Transverse colon (tissue), 3 donors: ENCODE measurements around the gene GMEB2.
A peak's percentile ranks its signal among the peaks of the same experiment; 100 is the strongest.

Source experiments
- POLR2A ChIP-seq: fragments of 450-650 bp; IDR thresholded peaks from one replicate; pipeline ENCODE4 v1.6.1; 2016; ENCODE audit warnings: antibody characterized with exemption, mild to moderate bottlenecking, moderate library complexity
- TF ChIP-seq, protein P1 (sequence below), 5 experiments: fragments of 200-600 bp in 3 of 5; fragments of 450-650 bp in 2 of 5; sonication (generic) in 3 of 5; IDR thresholded peaks; 1 replicate in 2 of 5; 2 replicates in 3 of 5; pipeline ENCODE4 v1.5.1; 2016 to 2017; ENCODE audit warnings: antibody characterized with exemption in 5 of 5, inconsistent platforms in 3 of 5, mild to moderate bottlenecking in 2 of 5, moderate library complexity in 1 of 5

DNA sequence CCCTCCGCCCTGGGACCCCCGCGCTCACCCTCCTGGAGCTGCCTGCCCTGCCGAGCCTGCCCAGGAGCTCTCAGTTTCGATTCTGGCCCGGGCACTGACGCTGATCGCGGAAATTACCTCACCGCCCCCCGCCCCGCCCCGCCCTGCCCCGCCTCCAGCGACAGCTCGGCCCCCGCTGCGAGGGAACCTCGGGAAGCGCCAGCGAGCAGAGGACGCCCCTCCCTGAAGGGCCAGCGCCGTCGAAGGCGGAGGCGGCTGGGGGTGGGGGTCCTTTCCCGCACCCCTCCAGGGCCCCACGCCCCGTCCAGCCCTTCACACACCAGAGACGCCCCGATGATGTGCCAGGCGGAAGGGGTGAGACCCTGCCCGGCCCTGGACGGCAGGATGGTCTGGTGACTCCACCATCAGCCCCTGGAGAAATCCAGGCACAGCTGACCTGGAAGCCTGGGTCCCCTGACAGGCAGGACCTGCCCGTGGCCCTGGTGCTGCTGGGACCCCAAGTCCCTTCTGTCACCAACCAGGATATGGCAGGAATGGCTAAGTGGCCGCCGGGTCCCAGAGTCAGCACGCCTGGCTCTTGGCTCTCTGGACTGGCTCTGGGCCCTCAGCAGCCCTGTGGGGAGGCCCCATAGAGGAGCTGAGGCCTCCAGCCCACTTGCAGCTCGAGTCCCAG lies 52.6 kb downstream of the GMEB2 start, which contains the start of gene HELZ2:
- TF ChIP-seq POLR2A = peak; percentile 6
- TF ChIP-seq, protein P1, sequence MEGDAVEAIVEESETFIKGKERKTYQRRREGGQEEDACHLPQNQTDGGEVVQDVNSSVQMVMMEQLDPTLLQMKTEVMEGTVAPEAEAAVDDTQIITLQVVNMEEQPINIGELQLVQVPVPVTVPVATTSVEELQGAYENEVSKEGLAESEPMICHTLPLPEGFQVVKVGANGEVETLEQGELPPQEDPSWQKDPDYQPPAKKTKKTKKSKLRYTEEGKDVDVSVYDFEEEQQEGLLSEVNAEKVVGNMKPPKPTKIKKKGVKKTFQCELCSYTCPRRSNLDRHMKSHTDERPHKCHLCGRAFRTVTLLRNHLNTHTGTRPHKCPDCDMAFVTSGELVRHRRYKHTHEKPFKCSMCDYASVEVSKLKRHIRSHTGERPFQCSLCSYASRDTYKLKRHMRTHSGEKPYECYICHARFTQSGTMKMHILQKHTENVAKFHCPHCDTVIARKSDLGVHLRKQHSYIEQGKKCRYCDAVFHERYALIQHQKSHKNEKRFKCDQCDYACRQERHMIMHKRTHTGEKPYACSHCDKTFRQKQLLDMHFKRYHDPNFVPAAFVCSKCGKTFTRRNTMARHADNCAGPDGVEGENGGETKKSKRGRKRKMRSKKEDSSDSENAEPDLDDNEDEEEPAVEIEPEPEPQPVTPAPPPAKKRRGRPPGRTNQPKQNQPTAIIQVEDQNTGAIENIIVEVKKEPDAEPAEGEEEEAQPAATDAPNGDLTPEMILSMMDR (IDR thresholded peaks at IDR 0.05) = no peak
